Measurements from ENCODE around the gene GFPT2.

- TF ChIP-seq CTCF (conservative IDR thresholded peaks at IDR 0.05; ENCODE audit: low read depth, low read length): no peak
- no peak for TF ChIP-seq EZH2 (IDR thresholded peaks at IDR 0.05; ENCODE audit: borderline replicate concordance, low read depth, low read length, poor library complexity, severe bottlenecking)
Measured at GRCh38 chr5:180350711-180351465, 2.2 kb downstream of the GFPT2 start.

All from A673 (cell line).